Astrocyte of the cerebellum (primary cell): Measurements from ENCODE around the gene FOXO3.
"Not testable (repeated sequence)": the region's sequence is repeated elsewhere in the genome, so short reads cannot be mapped to it uniquely, and the experiment has no call there.

Source experiments
- DNase-seq: peaks from one replicate; pipeline ENCODE4 v3.0.0-alpha.2; 2011; ENCODE audit warnings: low read depth
- H3K4me3 ChIP-seq: 2 replicates; pipeline ENCODE4 v1.5.1; 2011; ENCODE audit warnings: mild to moderate bottlenecking, low read depth, low read length, moderate library complexity
- CTCF ChIP-seq: IDR thresholded peaks from 2 replicates; pipeline ENCODE4 v1.5.1; 2012; ENCODE audit warnings: low read length, low read depth, moderate library complexity, mild to moderate bottlenecking; ENCODE audit errors: missing control alignments
- in situ Hi-C: cut with HindIII; loops from 2 replicates; pipeline ENCODE4 v1.10.0; 2017; ENCODE audit warnings: low sequenced_read_pairs

The FOXO3 gene

GRCh38 chr6:108662702-108663101 lies 102.0 kb downstream of the FOXO3 start:
- H3K4me3 ChIP-seq, result no peak overlapping the region
- in situ Hi-C loops, result no loop called here
- no peak for TF ChIP-seq CTCF
- no peak for DNase-seq

- in situ Hi-C loops, DNase-seq, H3K4me3 ChIP-seq: not testable (repeated sequence)
Measured at GRCh38 chr6:108663494-108664064, 102.9 kb downstream of the FOXO3 start.

- in situ Hi-C loops, result no loop called here
- no peak for DNase-seq
- H3K4me3 ChIP-seq, result no peak overlapping the region
- no peak for TF ChIP-seq CTCF
Measured at GRCh38 chr6:108665495-108666196, 104.9 kb downstream of the FOXO3 start.

- no peak for DNase-seq
- no peak overlapping the region for H3K4me3 ChIP-seq
- no peak for TF ChIP-seq CTCF
- in situ Hi-C loops, result no loop called here
Measured at GRCh38 chr6:108666656-108667260, 106.0 kb downstream of the FOXO3 start.

GRCh38 chr6:108667993-108668392 lies 107.3 kb downstream of the FOXO3 start:
- in situ Hi-C loops, result no loop called here
- H3K4me3 ChIP-seq, result no peak overlapping the region
- no peak for TF ChIP-seq CTCF
- DNase-seq, result no peak

- no peak for DNase-seq
- no peak overlapping the region for H3K4me3 ChIP-seq
- in situ Hi-C loops, result no loop called here
- TF ChIP-seq CTCF, result no peak
Measured at GRCh38 chr6:108669673-108670072, 109.0 kb downstream of the FOXO3 start.

- H3K4me3 ChIP-seq, result no peak overlapping the region
- in situ Hi-C loops, result no loop called here
- no peak for TF ChIP-seq CTCF
- no peak for DNase-seq
Measured at GRCh38 chr6:108671175-108671574, 110.5 kb downstream of the FOXO3 start.
